NCI-H510A (cell line): ENCODE results near the gene CBX4.
A peak's percentile ranks its signal among the peaks of the same experiment; 100 is the strongest.

Experiments
- DNase-seq: peaks from one replicate; lab custom pipeline; 2025; lab: John Stamatoyannopoulos, UW

The CBX4 gene

GRCh38 chr17:79811868-79812352 lies 27.3 kb downstream of the CBX4 start:
- DNase-seq = no peak

GRCh38 chr17:79811011-79811867 lies 28.0 kb downstream of the CBX4 start:
- DNase-seq = peak; percentile 54

- DNase-seq = peak; percentile 90
Observed at GRCh38 chr17:79810130-79811010, 28.9 kb downstream of the CBX4 start.

- no peak for DNase-seq
Observed at GRCh38 chr17:79809530-79810129, 29.6 kb downstream of the CBX4 start.

- peak; percentile 66 for DNase-seq
Observed at GRCh38 chr17:79808763-79809529, 30.3 kb downstream of the CBX4 start.

- DNase-seq = no peak
Observed at GRCh38 chr17:79806863-79807720, 32.1 kb downstream of the CBX4 start.

GRCh38 chr17:79806446-79806760 lies 32.8 kb downstream of the CBX4 start:
- no peak for DNase-seq

GRCh38 chr17:79804856-79805696 lies 34.2 kb downstream of the CBX4 start:
- no peak for DNase-seq

- no peak for DNase-seq
Observed at GRCh38 chr17:79803997-79804855, 35.0 kb downstream of the CBX4 start.

- DNase-seq = no peak
Observed at GRCh38 chr17:79803421-79803996, 35.7 kb downstream of the CBX4 start.

GRCh38 chr17:79802736-79803420 lies 36.4 kb downstream of the CBX4 start:
- DNase-seq = no peak

GRCh38 chr17:79802039-79802735 lies 37.1 kb downstream of the CBX4 start:
- DNase-seq = no peak

- DNase-seq = no peak
Observed at GRCh38 chr17:79801156-79802038, 37.8 kb downstream of the CBX4 start.

- DNase-seq = no peak
Observed at GRCh38 chr17:79800325-79801155, 38.7 kb downstream of the CBX4 start.
